Measurements from ENCODE around the gene ARHGEF40.

Gene ARHGEF40

GRCh38 chr14:21102521-21103410, 32.7 kb downstream of the ARHGEF40 start:
- H3K36me3 ChIP-seq (ENCODE audit: control insufficient read depth, insufficient read depth, low read length): no peaks in the 10 kb centered on the region
- H3K9ac ChIP-seq (ENCODE audit: low read length): no peak overlapping the region
- H3K27me3 ChIP-seq (ENCODE audit: control insufficient read depth, insufficient read depth, low read length): no peaks in the 10 kb centered on the region
- H3K4me3 ChIP-seq (ENCODE audit: low read length): peak overlapping the region; percentile 79
- peak overlapping the region; percentile 99 for H3K27ac ChIP-seq (ENCODE audit: low read depth, low read length)
- H3K4me1 ChIP-seq (ENCODE audit: control insufficient read depth, insufficient read depth, low read length): peaks cover 24% of the 10 kb centered on the region

- Histone ChIP-seq H3K27ac (ENCODE audit: low read depth, low read length) (peak overlapping the region; percentile 99), H3K27me3 (ENCODE audit: control insufficient read depth, insufficient read depth, low read length) (no peaks in the 10 kb centered on the region), H3K9ac (ENCODE audit: low read length) (peak overlapping the region; percentile 32), H3K36me3 (ENCODE audit: control insufficient read depth, insufficient read depth, low read length) (no peaks in the 10 kb centered on the region), H3K4me1 (ENCODE audit: control insufficient read depth, insufficient read depth, low read length) (peaks cover 24% of the 10 kb centered on the region), H3K4me3 (ENCODE audit: low read length) (peak overlapping the region; percentile 79)
These were observed 33.3 kb downstream of the ARHGEF40 start for GRCh38 chr14:21103411-21103709.

- H3K36me3 ChIP-seq (ENCODE audit: control insufficient read depth, insufficient read depth, low read length): no peaks in the 10 kb centered on the region
- no peaks in the 10 kb centered on the region for H3K27me3 ChIP-seq (ENCODE audit: control insufficient read depth, insufficient read depth, low read length)
- peak overlapping the region; percentile 43 for H3K9ac ChIP-seq (ENCODE audit: low read length)
- H3K27ac ChIP-seq (ENCODE audit: low read depth, low read length): peak overlapping the region; percentile 99
- H3K4me3 ChIP-seq (ENCODE audit: low read length): peak overlapping the region; percentile 79
- H3K4me1 ChIP-seq (ENCODE audit: control insufficient read depth, insufficient read depth, low read length): peaks cover 24% of the 10 kb centered on the region
These were observed 33.8 kb downstream of the ARHGEF40 start for GRCh38 chr14:21103710-21104447.

GRCh38 chr14:21104448-21105060, 34.5 kb downstream of the ARHGEF40 start:
- no peaks in the 10 kb centered on the region for H3K36me3 ChIP-seq (ENCODE audit: control insufficient read depth, insufficient read depth, low read length)
- H3K27ac ChIP-seq (ENCODE audit: low read depth, low read length): peak overlapping the region; percentile 99
- H3K4me1 ChIP-seq (ENCODE audit: control insufficient read depth, insufficient read depth, low read length): peaks cover 20% of the 10 kb centered on the region
- H3K9ac ChIP-seq (ENCODE audit: low read length): peak overlapping the region; percentile 43
- H3K4me3 ChIP-seq (ENCODE audit: low read length): peak overlapping the region; percentile 79
- H3K27me3 ChIP-seq (ENCODE audit: control insufficient read depth, insufficient read depth, low read length): no peaks in the 10 kb centered on the region

GRCh38 chr14:21105095-21105494, 35.0 kb downstream of the ARHGEF40 start:
- Histone ChIP-seq H3K4me3 (ENCODE audit: low read length) (peak overlapping the region; percentile 79), H3K27ac (ENCODE audit: low read depth, low read length) (peak overlapping the region; percentile 99), H3K36me3 (ENCODE audit: control insufficient read depth, insufficient read depth, low read length) (no peaks in the 10 kb centered on the region), H3K27me3 (ENCODE audit: control insufficient read depth, insufficient read depth, low read length) (no peaks in the 10 kb centered on the region), H3K9ac (ENCODE audit: low read length) (no peak overlapping the region), H3K4me1 (ENCODE audit: control insufficient read depth, insufficient read depth, low read length) (peaks cover 15% of the 10 kb centered on the region)

GRCh38 chr14:21106176-21106497, 36.0 kb downstream of the ARHGEF40 start:
- no peaks in the 10 kb centered on the region for H3K36me3 ChIP-seq (ENCODE audit: control insufficient read depth, insufficient read depth, low read length)
- H3K27me3 ChIP-seq (ENCODE audit: control insufficient read depth, insufficient read depth, low read length): no peaks in the 10 kb centered on the region
- peak overlapping the region; percentile 24 for H3K9ac ChIP-seq (ENCODE audit: low read length)
- H3K4me3 ChIP-seq (ENCODE audit: low read length): no peak overlapping the region
- peaks cover 15% of the 10 kb centered on the region for H3K4me1 ChIP-seq (ENCODE audit: control insufficient read depth, insufficient read depth, low read length)
- H3K27ac ChIP-seq (ENCODE audit: low read depth, low read length): no peak overlapping the region

- Histone ChIP-seq H3K9ac (ENCODE audit: low read length) (peak overlapping the region; percentile 24), H3K4me1 (ENCODE audit: control insufficient read depth, insufficient read depth, low read length) (peaks cover 15% of the 10 kb centered on the region), H3K27ac (ENCODE audit: low read depth, low read length) (no peak overlapping the region), H3K36me3 (ENCODE audit: control insufficient read depth, insufficient read depth, low read length) (no peaks in the 10 kb centered on the region), H3K27me3 (ENCODE audit: control insufficient read depth, insufficient read depth, low read length) (no peaks in the 10 kb centered on the region), H3K4me3 (ENCODE audit: low read length) (peak overlapping the region; percentile 23)
These were observed 36.6 kb downstream of the ARHGEF40 start for GRCh38 chr14:21106498-21107282.

GRCh38 chr14:21107283-21107800, 37.2 kb downstream of the ARHGEF40 start:
- Histone ChIP-seq H3K4me1 (ENCODE audit: control insufficient read depth, insufficient read depth, low read length) (peaks cover 15% of the 10 kb centered on the region), H3K27me3 (ENCODE audit: control insufficient read depth, insufficient read depth, low read length) (no peaks in the 10 kb centered on the region), H3K4me3 (ENCODE audit: low read length) (no peak overlapping the region), H3K9ac (ENCODE audit: low read length) (no peak overlapping the region), H3K27ac (ENCODE audit: low read depth, low read length) (no peak overlapping the region), H3K36me3 (ENCODE audit: control insufficient read depth, insufficient read depth, low read length) (no peaks in the 10 kb centered on the region)

GRCh38 chr14:21108791-21109190, 38.7 kb downstream of the ARHGEF40 start:
- Histone ChIP-seq H3K36me3 (ENCODE audit: control insufficient read depth, insufficient read depth, low read length) (no peaks in the 10 kb centered on the region), H3K4me1 (ENCODE audit: control insufficient read depth, insufficient read depth, low read length) (peaks cover 9% of the 10 kb centered on the region), H3K27me3 (ENCODE audit: control insufficient read depth, insufficient read depth, low read length) (no peaks in the 10 kb centered on the region), H3K9ac (ENCODE audit: low read length) (no peak overlapping the region), H3K27ac (ENCODE audit: low read depth, low read length) (no peak overlapping the region), H3K4me3 (ENCODE audit: low read length) (no peak overlapping the region)

- Histone ChIP-seq H3K27ac (ENCODE audit: low read depth, low read length) (no peak overlapping the region), H3K4me3 (ENCODE audit: low read length) (no peak overlapping the region), H3K9ac (ENCODE audit: low read length) (no peak overlapping the region), H3K27me3 (ENCODE audit: control insufficient read depth, insufficient read depth, low read length) (no peaks in the 10 kb centered on the region), H3K4me1 (ENCODE audit: control insufficient read depth, insufficient read depth, low read length) (peaks cover 6% of the 10 kb centered on the region), H3K36me3 (ENCODE audit: control insufficient read depth, insufficient read depth, low read length) (no peaks in the 10 kb centered on the region)
These were observed 39.5 kb downstream of the ARHGEF40 start for GRCh38 chr14:21109377-21110138.

- H3K27ac ChIP-seq (ENCODE audit: low read depth, low read length): no peak overlapping the region
- H3K36me3 ChIP-seq (ENCODE audit: control insufficient read depth, insufficient read depth, low read length): no peaks in the 10 kb centered on the region
- no peak overlapping the region for H3K4me3 ChIP-seq (ENCODE audit: low read length)
- H3K4me1 ChIP-seq (ENCODE audit: control insufficient read depth, insufficient read depth, low read length): no peaks in the 10 kb centered on the region
- no peak overlapping the region for H3K9ac ChIP-seq (ENCODE audit: low read length)
- H3K27me3 ChIP-seq (ENCODE audit: control insufficient read depth, insufficient read depth, low read length): no peaks in the 10 kb centered on the region
These were observed 42.2 kb downstream of the ARHGEF40 start for GRCh38 chr14:21112255-21112654.
